NCI-H748 treated with DMSO at 0.1 percent for 48 hours (cell line): ENCODE data around the gene N4BP2.
"Not testable (repeated sequence)": the region's sequence is repeated elsewhere in the genome, so short reads cannot be mapped to it uniquely, and the experiment has no call there.

Source experiments
- DNase-seq: peaks from one replicate; lab custom pipeline; 2025; lab: John Stamatoyannopoulos, UW

Gene N4BP2

DNA sequence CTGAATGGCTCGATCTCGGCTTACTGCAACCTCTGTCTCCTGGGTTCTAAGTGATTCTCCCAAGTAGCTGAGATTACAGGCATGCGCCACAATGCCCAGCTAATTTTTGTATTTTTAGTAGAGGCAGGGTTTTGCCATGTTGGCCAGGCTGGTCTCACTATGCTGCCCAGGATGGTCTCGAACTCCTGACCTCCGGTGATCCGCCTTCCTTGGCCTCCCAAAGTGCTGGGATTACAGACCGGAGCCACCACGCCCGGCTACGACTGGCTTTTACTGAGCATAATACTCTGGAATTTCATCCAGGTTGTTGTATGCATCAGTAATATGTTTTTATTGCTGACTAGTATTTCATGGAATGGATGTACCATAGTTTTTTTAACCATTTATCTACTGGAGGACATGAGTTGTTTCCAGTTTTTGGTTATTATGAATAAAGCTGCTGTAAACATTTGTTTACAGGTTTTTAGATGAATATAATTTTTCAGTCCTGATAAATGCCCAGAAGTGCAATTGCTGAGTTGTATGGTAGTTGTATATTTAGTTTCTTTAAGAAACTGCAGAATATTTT, 31.2 kb downstream of the N4BP2 start:
- DNase-seq: no peak

DNA sequence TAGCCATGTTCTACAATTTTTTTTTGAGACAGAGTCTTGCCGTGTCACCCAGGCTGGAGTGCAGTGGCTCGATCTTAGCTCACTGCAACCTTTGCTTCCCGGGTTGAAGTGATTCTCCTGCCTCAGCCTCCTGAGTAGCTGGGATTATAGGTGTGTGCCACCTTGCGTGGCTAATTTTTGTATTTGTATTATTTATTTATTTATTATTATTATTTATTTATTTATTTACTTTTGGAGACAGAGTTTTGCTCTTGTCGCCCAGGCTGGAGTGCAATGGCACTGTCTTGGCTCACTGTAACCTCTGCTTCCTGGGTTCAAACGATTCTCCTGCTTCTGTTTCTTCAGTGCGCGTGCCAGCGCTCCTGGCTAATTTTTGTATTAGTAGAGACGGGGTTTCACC, 36.8 kb downstream of the N4BP2 start:
- not testable (repeated sequence) for DNase-seq

DNA sequence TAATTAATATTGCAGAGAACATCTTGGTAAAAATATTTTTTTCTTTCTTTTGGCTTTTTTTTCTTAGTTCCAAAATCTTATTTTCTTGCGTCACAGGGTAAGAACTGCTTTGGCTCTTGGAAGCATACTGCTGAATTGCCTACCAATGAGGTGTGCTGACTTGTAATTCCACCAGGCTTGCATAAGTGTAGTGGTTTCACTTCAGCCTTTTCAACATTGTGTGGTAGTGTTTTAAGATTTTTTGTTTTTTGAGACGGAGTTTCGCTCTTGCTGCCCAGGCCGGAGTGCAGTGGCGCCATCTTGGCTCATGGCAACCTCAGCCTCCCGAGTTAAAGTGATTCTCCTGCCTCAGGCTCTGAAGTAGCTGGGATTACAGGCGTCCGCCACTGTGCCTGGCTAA, 42.4 kb downstream of the N4BP2 start:
- DNase-seq: no peak

DNA sequence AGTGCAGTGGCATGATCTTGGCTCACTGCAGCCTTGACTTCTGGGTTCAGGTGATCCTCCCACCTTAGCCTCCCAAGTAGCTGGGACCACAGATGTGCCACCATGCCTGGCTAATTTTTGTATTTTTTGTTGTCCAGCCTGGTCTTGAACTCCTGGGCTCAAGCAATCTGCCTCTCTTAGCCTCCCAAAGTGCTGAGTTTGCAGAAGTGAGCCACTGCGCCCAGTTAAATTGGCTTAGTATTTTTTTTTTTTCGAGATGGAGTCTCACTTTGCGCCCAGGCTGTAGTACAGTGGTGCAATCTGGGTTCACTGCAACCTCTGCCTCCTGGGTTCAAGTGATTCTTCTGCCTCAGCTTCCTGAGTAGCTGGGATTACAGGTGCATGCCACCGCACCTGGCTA, 50.5 kb downstream of the N4BP2 start:
- DNase-seq: not testable (repeated sequence)

DNA sequence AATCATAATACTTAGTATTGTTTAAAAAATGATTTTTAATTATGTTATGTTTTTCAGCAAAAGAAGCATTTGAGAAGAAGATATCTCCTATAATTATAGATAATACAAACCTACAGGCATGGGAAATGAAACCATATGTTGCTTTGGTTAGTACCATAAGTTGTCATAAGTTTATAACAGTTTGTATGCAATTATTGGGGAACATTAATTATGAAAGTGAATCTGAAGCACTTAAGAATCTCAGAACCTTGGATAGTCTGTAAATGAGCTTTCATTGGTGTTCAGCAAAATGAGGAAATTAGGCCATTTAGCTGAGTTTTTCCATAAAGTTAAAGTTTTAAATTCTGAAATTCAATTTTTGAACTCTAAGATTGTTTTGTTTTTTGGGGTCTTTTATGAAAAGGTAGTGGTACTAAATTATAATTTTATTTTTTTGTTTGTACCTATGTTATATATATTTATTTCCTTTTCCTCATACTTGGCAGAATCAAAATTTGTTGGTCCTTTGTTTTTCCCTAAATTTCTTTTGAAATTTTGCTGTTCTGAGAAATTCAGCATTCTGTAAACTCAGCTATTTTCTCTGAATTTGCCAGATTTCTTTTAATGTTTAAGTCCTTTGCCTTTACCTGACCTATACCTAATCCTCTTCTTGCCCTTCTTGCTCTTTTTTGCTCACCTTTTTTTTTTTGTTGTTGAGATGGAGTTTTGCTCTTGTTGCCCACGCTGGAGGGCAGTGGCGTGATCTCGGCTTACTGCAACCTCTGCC, 55.6 kb downstream of the N4BP2 start:
- no peak for DNase-seq

DNA sequence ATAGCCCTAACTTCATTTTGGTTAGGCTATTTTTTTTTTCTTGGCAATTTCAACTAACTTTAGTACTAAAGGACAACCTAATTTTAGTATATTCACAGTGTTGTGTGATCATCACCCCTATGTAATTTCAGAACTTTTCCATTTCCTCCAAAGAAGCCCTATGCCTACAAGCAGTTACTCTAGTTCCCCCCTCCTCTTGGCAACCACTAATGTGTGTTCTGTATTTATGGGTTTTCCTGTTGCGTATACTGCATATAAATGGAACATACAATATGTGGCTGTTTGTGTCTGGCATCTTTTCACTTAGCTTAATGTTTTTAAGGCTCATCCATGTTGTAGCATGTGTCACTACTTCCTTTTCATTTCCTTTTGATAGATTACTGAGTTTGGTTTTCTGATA, 57.6 kb downstream of the N4BP2 start:
- no peak for DNase-seq

DNA sequence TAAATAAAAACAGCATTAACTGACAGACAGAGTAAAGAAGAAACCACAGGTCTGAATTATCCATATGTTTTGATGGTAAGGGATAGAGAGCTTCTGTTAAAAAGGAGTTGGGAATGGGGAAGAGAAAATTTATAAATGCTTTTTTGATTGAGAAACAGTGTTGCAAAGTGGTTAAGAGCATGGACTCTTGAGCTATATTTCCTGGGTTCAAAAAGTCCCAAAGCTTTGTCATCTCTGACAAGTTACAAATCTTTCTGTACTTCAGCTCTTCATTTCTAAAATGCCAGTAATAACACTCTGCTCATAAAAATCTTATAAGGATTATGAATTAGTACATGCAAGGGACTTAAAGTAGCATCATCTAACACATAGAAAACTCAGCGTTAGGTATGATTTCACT, 62.2 kb downstream of the N4BP2 start:
- no peak for DNase-seq

DNA sequence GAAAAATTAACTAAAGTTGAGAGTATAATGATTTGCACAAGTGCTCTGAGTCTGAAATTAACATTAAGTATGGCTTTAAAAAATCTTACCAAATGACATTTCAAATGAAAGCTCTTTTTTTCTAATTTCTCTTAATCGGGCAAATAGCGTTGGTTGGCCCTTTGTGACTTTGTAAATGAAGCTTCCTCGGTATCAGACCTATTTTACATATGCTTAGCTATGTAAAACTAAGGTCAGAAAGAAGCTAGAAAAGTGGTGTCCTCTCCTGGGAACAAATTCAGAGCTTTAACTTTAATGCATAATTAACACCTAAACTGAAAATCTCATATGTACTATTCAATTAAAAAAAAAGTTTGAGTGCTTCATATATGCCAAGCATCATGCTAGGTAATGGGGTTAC, 62.7 kb downstream of the N4BP2 start:
- no peak for DNase-seq

DNA sequence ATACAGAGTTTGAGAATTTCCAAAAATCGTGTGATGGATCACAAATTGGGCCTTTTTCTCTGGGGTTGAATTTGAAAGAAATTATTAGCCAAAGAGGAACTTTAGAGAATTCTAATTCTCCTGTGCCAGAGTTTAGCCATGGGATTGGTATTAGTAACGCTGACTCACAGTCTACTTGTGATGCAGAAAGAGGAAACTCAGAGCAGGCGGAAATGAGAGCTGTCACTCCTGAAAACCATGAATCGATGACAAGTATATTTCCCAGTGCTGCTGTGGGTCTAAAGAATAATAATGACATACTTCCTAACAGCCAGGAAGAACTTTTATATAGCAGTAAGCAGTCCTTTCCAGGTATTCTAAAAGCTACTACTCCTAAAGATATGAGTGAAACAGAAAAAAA, 64.9 kb downstream of the N4BP2 start:
- no peak for DNase-seq

DNA sequence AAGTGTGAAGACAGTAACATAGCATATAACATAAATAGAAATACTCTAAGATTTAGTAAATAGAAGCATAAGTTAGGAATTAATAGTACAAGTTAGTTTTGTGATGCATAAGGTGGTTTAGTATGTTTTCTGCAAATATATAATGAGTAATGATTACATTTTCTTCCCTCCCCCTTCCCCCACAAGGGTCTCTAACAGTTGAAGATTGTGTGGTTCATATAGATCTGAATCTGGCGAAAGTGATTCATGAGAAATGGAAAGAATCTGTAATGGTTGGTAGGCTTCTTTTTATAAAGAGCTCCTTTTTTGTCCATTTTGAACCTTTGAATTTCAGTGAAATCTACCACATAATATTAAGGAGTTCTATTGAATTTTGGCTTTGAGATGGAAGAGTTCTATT, 66.3 kb downstream of the N4BP2 start:
- no peak for DNase-seq

DNA sequence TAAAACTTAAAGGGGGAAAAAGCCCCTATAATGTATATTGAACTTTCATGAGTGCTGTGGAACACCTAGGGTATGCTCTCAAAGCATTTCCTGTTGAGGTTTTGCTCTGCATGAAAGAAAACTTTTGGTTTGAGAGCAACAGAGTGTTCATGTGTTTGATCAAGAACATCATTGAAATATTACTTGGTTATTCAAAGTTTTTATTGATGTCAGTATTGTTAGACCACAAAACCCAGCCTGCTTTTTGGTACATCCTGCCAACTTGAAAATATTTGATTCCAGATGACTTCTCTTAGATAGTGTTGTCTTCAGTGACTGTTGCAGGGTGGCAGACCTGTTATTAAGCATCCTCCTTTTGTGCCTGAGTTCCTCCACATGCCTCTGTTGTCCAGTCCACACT, 68.0 kb downstream of the N4BP2 start:
- no peak for DNase-seq

DNA sequence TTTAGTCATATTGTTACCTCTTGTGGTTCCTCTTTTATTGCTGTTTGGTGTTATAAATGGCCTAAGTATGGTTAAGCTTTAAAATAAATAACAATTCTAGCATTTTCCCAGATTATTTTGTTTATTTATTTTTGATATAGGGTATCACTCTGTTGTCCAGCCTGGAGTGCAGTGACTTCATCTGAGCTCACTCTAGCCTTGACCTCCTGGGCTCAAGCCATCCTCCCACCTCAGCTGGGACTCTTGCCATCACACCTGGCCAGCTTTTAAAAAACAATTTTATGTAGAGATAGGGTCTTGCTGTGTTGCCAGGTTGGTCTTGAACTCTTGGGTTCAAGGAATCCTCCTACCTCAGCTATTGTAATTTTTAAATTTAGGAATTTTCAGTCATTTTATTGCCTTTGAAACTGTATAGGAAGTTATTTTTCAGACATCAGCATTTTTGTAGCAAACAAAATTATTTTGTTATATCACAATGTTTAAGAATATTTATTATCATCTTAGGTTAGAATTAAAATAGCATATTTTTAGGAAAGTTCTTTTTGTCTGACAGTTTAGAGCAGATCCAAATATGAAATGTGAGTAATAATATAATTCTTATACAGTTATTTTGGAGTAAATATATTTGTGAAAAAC, 73.9 kb downstream of the N4BP2 start:
- DNase-seq: no peak

DNA sequence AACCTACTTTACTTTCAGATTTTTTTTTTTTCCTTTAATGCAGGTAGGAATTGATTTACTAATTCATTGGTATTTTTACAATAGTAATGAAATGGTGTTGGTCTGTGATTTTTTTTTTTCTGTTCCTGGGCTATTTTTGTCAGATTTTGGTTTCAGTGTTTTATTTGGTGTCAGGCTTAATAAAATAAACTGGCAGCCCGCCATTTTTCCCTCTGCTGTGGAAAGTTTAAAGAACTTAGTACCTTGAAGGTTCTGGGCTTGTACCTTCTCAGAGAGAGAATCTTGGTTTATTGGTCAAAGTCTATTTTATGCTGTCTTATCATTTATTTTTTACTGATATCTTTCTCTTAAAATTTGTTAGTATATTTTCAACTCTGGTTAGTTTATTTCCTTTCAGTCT, 76.2 kb downstream of the N4BP2 start:
- DNase-seq: no peak

DNA sequence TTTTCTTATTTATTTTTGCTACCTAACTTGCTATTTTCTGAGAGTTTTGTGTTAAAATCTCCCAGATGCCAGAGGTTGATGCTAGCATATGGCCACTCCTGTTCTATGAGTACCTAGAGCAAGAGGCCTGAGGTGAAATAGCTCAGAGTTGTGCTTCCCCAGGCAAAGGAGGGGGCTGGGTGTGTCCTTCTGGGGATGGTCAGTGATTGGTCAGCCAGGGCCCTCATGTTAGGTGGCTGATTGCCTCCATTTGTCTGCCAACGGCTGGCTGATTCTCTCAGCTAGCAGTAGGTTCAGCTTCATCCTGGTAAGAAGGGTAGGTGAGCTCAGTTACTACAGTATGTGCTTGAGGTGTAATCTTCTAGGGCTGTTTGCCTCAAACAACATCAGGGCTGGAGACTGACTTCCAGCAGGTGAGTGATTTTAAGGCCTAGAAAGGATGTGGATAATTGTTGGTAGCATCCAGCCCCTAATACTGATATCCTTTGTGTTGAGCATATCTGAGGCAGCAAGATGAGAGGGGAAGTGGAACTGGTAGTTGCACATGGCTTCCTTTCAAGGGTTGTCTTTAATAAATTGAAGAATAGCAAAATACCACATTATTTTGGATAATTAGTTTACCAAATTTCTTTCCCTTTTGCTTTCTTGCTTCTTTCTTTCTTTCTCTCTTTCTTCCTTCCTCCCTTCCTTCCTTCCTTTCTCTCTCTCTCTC, 77.7 kb downstream of the N4BP2 start:
- no peak for DNase-seq

DNA sequence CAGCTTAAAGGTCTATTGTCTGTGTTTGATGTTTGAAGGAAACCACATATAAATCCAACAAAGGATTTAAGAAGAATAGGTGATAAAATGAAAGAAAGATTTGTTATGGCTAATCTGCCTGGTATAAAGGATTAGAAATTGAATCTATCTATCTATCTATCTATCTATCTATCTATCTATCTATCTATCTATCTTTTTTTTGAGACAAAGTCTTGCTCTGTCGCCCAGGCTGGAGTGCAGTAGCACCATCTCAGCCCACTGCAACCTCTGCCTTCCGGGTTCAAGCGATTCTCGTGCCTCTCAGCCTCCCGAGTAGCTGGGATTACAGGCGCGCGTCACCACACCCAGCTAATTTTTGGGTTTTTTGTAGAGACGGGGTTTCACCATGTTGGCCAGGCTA, 79.6 kb downstream of the N4BP2 start:
- not testable (repeated sequence) for DNase-seq

DNA sequence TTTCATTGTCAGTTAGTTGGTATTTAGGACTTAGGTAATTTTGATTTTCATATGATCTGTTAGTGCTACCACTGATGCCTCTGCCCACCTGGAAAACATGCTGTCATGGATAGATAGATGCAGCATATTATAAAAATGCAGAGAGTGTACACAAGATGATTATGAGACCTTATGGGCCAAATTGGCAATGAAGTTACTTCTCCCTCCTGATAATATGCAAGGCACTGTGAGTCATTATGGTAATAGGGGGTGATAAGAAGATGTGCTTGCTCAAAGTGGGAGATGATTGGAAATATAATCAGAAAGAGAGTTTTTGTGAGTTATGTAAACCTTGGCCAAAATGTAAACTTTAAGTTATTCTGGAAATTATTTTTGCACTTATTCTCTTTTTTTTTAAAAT, 83.5 kb downstream of the N4BP2 start:
- no peak for DNase-seq

DNA sequence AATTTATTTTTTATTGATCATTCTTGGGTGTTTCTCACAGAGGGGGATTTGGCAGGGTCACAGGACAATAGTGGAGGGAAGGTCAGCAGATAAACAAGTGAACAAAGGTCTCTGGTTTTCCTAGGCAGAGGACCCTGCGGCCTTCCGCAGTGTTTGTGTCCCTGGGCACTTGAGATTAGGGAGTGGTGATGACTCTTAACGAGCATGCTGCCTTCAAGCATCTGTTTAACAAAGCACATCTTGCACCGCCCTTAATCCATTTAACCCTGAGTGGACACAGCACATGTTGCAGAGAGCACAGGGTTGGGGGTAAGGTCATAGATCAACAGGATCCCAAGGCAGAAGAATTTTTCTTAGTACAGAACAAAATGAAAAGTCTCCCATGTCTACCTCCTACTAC, 83.9 kb downstream of the N4BP2 start:
- DNase-seq: not testable (repeated sequence)

DNA sequence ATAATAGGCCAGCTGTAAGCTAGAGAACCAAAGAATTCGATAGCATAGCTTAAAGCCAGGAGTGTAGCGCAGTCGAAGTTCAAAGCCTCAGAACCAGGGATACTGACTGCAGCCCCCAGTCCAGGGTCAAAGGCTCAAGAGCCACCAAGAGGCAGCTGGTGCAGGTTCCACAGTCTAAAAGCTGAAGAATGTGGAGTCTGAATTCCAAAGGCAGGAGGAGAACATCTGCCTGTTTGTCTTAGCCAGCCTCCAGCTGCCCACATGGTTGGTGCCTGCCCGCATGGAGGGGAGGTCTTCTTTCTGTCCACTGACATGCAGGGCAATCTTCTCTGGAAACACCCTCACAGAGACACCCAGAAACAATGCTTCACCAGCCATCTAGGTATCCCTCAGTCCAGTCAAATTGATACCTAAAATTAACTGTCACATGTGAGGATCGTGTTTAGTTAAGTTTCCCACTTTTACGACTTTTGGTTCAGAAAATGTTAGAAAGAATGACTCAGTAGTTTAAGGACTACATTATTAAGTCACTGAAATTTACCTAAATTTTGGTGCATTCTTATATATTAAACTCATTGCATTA, 87.4 kb downstream of the N4BP2 start:
- DNase-seq: no peak

DNA sequence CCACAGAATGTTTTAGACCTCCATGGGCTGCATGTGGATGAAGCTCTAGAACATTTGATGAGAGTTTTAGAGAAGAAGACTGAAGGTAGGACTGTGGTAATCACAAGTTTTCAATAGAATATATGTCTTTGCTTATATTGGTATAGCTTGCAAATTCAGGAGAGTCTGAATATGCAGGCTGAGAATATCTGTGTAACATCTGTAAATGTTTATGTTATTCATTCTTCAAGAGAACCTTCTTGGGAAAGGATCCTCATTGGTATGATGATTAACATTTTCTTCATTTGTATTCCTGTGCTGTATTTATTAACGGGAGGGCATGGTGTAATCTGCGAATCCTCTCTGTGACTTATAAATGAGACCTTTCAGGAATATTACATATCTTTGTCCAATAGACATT, 88.1 kb downstream of the N4BP2 start:
- DNase-seq: no peak

DNA sequence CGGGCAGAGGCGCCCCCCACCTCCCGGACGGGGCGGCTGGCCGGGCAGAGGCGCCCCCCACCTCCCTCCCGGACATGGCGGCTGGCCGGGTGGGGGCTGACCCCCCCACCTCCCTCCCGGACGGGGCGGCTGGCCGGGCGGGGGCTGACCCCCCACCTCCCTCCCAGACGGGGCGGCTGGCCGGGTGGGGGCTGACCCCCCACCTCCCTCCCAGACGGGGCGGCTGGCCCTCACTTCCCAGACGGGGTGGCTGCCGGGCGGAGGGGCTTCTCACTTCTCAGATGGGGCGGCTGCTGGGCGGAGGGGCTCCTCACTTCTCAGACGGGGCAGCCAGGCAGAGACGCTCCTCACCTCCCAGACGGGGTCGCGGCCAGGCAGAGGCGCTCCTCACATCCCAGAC, 90.8 kb downstream of the N4BP2 start:
- not testable (repeated sequence) for DNase-seq

DNA sequence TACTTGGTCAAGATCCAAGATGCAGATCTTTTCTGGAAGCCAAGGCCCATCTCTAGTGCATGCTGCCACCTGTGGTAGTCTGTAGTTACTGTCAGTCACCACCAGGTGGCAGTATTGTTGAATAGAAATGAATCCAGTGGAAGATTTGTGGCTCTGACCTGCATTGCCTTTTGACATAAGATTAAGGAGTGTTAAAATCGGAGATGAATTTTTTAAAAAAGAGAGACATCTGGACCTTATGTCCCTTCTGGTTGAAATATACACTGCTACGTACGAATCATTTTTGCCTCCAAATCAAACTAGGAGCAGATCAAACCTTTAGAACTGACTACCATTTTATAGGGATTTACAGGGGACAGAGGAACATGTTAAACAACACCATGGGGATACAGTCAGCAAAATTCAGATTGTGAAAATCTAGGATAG, 93.3 kb downstream of the N4BP2 start:
- peak; percentile 40 for DNase-seq

DNA sequence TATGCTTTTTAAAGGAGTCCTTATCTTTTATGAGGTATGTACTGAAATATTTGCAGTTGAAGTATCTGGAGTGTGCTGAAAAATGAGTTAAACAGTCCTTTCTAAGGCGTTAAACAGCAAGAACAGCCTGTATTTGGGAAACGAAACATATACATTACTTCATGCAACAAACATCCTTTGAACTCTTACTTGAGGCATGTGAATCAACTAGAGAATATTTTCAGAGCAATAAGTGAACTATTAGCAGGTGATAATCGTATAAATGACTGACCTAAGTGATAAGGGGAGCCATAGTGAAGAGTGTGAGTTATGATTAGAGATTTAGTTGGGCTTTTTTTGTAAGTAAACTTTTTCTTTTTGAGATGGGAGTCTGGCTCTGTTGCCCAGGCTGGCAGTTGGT, 94.3 kb downstream of the N4BP2 start:
- DNase-seq: no peak

DNA sequence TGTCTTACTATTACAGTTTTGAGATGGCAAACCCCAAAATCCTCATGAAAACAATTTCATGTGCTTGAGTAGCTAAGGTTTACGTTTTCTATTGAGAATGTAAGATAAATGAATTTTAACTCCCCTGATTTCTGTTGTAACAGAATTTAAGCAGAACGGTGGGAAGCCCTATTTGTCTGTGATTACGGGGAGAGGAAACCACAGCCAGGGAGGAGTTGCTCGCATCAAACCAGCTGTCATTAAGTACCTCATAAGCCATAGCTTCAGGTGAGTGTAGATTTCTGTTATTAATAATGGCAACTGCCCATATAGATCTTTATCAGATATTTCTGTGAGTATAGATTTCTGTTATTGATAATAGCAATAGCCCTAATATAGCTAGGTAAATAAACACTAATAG, 96.0 kb downstream of the N4BP2 start:
- DNase-seq: no peak
